Vagina (tissue), 2 donors: ENCODE results near the gene ADD3.
A peak's percentile ranks its signal among the peaks of the same experiment; 100 is the strongest.

ENCODE experiments used
- POLR2A ChIP-seq, 2 donors: fragments of 450-650 bp; IDR thresholded peaks; one replicate each; pipeline ENCODE4 v1.6.1; 2017; ENCODE audit warnings: antibody characterized with exemption in 2 of 2, mild to moderate bottlenecking in 2 of 2, moderate library complexity in 2 of 2
- POLR2AphosphoS5 ChIP-seq, 2 donors: sonication (generic); formaldehyde crosslinking; IDR thresholded peaks; one replicate each; pipeline ENCODE4 v1.9.0; 2017; ENCODE audit warnings: antibody characterized with exemption in 2 of 2, mild to moderate bottlenecking in 2 of 2, low read depth in 1 of 2; ENCODE audit not compliant: insufficient read depth in 1 of 2
- TF ChIP-seq, protein P1 (sequence below), 3 experiments: fragments of 450-650 bp in 2 of 3; fragments of 200-600 bp in 1 of 3; sonication (generic) in 1 of 3; IDR thresholded peaks; one replicate each; pipeline ENCODE4 v1.5.1; 2017 to 2019; ENCODE audit warnings: antibody characterized with exemption in 3 of 3, mild to moderate bottlenecking in 2 of 3, moderate library complexity in 2 of 3

DNA sequence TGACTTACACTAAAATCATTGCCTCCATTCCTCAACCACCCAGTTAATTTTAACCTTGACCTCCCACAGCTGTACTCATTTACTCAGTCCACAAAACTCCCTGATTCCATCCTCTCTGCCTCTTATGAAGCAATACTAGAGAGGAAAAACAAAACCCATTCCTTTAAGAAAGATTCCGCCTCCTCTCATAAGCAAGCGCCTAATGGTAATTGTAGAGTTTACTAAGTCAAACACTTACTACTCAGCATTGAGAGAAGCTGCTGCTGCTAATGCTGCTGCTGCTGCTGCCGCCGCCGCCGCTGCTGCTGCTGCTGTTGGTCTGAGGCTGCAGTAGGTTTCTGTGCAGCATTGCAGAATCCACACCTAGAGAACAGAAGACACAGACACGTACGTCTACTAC, 2.1 kb upstream of the ADD3 start:
- TF ChIP-seq, protein P1, sequence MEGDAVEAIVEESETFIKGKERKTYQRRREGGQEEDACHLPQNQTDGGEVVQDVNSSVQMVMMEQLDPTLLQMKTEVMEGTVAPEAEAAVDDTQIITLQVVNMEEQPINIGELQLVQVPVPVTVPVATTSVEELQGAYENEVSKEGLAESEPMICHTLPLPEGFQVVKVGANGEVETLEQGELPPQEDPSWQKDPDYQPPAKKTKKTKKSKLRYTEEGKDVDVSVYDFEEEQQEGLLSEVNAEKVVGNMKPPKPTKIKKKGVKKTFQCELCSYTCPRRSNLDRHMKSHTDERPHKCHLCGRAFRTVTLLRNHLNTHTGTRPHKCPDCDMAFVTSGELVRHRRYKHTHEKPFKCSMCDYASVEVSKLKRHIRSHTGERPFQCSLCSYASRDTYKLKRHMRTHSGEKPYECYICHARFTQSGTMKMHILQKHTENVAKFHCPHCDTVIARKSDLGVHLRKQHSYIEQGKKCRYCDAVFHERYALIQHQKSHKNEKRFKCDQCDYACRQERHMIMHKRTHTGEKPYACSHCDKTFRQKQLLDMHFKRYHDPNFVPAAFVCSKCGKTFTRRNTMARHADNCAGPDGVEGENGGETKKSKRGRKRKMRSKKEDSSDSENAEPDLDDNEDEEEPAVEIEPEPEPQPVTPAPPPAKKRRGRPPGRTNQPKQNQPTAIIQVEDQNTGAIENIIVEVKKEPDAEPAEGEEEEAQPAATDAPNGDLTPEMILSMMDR (IDR thresholded peaks at IDR 0.05) = no peak
- TF ChIP-seq POLR2A (IDR thresholded peaks at IDR 0.05) (peak in 1 of 2 donors; percentile 20), POLR2AphosphoS5 (IDR thresholded peaks at IDR 0.05; ENCODE audit: insufficient read depth in 1 of 2, low read depth in 1 of 2) (peak; percentile 11 to 72)
